HG03378 (cell line): ENCODE measurements around the gene GALM.
A peak's percentile ranks its signal among the peaks of the same experiment; 100 is the strongest.

ENCODE experiments used
- ATAC-seq: cut with Tn5 transposase; IDR thresholded peaks from one replicate; pipeline ENCODE4 v1.9.1; 2021; ENCODE audit warnings: mild to moderate bottlenecking, moderate library complexity; ENCODE audit not compliant: unreplicated experiment

GALM gene

GRCh38 chr2:38649176-38649728 lies 16.7 kb upstream of the GALM start:
- ATAC-seq = no peak

DNA sequence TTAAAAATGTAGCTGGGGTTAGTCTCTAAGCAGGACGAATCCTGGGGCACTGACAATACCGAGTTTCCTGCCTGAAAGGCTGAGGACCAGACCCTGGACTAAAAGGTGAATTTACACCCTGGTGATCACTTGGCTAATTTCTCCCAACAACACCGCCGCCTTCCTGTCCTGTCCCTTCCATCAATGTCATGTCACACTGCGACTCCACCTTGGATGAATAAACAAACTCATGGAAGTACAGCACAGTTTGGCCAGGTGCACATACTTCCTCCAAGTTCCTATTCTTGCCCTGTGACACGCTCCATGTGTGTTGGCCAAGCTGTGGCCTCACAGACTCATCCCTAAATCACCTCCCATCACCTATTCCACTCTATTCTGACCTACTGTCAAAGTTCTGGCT lies 15.9 kb upstream of the GALM start:
- ATAC-seq = no peak

- no peak for ATAC-seq
These were observed 15.2 kb upstream of the GALM start for GRCh38 chr2:38650717-38651116.

GRCh38 chr2:38652431-38653273 lies 13.3 kb upstream of the GALM start:
- no peak for ATAC-seq

DNA sequence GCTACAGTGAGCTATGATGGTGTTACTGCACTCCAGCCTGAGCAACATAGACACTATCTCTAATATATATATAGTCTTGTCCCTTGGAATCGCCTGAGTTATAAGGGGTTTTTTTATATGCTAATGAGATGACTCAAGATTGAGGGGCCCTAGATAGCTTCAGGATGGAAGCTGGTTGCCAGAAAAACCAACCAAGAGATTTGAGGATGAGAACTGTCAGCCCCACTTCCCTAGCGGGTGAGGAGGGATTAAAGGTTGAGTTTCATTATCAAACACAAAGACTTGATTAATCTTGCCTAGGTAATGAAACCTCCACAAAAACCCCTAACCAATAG lies 12.6 kb upstream of the GALM start:
- peak; percentile 18 for ATAC-seq

DNA sequence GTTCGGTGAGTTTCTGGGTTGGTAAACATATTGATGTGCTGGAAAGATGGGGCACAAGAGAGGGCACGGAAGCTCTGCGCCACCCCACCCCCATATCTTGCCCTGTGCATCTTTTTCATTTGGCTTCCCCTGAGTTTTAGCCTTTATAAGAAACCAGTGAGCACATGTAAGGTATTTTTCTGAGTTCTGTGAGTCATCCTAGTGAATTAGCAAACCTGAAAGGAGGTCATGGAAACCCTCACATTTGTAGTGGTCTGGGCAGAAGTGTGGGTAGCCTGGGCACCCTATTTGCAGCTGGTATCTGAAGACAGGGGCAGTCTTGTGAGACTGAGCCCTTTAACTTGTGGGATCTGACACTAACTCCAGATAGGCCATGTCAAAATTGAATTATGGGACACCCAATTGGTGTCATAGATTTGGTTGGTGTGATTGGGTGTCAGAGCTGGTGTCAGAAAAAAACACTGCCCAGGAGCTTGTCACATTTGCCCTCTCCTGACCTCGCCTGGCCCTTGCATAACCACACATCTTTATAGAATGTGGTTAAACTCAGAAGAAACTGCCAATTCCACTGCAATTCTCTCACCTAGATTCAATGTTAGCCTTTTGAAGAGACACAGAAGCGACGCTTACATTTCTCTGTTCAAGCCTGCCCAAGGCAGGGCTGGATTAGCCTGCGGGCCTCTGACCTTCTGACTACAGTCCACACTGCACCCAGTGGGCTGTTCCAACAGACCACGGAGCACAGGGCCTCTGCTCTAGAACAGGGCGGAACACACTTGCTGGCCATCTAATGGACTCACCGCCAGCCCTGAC lies 12.0 kb upstream of the GALM start:
- peak; percentile 65 for ATAC-seq

GRCh38 chr2:38654528-38655381 lies 11.2 kb upstream of the GALM start:
- ATAC-seq = no peak

DNA sequence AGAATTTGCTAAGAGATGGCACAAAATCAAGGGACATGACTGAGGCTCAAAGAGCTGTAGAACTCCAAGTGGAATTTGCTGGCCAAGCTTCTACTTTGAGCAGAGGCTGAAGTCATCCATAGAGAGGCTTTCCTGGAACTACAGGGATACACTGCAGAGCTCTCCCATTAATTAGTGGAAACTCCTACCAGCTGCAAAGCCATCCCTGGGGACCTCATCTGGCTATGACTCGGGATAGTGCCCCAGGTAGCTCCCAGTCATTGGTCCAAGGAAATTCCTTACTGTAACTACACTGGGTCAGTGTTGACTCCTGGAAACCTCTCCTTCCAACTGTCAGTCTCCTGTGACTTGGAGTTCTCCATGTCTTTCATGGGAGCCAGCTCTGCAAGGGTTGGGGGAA lies 10.5 kb upstream of the GALM start:
- no peak for ATAC-seq

DNA sequence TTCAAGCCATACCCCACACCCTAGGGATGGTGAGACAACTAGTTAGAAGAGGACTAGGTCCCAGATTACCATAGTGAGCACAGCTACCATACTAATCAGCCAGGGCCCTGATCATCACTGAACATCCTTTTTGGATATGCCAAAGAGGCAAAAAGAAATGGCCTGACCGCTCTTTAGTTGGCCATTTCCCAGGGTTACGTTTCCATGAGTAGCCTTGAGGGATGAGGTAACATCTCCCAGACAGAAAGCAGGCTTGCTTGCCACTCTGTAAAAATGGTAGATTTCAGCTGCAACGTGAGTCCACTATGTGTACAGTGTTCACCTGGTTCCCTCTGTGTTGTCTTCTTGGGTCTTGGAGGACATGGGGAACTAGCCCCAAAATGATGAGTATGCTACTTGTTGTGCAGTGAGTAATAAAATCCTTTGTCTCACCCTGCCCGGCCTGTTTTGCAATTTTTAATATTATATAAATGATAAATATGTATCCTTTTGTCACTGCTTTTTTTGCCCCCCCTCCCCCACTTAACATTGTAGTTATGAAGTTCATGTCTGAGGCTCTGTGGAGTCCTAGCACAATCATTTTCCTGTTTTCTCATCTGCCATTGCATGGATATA lies 8.9 kb upstream of the GALM start:
- ATAC-seq = no peak

GRCh38 chr2:38658613-38659012 lies 7.3 kb upstream of the GALM start:
- no peak for ATAC-seq

GRCh38 chr2:38659115-38659514 lies 6.8 kb upstream of the GALM start:
- no peak for ATAC-seq

- no peak for ATAC-seq
These were observed 5.6 kb upstream of the GALM start for GRCh38 chr2:38660282-38660681.

DNA sequence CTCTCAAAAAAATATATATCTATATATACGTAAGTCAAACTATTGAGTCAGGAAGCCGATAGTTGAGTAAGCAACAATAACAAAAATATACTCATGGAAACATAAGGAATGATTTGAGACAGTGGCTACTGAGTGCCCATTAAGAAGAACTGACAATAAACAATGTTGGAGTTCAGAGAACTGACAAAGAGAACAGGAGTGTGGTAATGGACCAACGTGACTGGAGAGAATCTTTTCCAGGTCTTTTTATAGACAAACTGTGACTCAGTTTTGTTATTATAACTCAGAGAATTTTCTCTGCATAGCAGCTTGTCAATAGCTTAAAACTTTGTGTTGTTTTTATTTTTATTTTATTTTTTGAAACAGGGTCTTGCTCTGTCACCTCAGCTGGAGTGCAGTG lies 4.6 kb upstream of the GALM start:
- no peak for ATAC-seq

DNA sequence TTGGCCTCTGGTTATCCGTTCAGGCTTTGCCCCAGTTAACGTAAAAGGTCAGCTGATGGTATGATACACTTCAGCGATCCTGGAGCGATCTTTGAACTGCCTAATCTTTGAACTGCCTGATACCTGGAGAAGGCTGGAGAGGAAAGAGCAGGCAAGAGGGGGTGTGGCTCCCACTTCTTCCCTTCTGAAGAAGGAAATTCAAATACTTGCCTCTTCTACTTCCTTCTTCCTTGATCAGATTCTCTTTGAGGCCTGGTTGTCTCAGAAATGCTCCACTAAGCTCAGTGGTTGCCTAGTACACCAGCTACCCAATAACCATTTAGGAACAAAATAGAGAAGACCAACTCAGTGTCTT lies 619 bp downstream of the GALM start:
- peak; percentile 25 for ATAC-seq

- no peak for ATAC-seq
These were observed 2.2 kb downstream of the GALM start for GRCh38 chr2:38668092-38668491.

DNA sequence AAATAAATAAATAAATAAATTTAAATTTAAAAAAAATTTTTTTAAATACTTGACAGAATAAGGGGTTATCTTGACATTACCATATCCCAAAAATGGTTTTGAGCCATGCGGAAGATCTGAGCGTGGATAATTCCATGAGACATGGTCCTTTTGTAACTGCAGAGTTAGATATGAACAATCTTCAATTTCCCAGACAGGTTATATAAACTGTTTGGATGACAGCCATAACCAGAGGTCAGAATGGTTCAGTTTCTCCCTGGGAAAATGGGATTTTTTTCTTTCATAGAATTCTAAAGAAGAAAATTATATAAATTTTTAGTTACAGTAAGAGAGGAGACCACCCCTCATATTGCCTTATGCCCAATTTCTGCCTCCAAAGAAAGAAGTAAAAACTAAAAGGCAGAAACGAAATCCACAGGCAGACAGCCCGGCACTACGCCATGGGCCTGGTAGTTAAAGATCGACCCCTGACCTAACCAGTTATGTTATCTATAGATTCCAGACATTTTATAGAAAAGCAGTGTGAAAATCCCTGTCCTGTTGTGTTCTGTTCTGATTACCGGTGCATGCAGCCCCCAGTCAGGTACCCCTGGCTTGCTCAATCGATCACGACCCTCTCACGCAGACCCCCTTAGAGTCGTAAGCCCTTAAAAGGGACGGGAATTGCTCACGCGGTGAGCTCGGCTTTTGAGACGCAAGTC lies 3.0 kb downstream of the GALM start:
- no peak for ATAC-seq

DNA sequence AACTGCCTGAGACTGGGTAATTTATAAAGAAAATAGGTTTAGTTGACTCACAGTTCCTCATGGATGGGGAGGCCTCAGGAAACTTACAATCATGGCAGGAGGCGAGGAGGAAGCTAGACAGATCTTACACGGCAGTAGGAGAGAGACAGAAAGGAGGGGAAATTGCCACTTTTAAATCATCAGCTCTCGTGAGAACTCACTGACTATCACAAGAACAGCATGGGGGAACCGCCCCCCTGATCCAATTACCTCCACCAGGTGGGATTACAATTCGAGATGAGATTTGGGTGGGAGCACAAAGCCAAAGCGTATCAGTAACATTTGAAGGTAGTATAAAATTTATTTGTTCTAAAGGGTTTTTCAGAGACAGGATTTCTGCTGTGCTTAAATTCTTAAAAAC lies 5.4 kb downstream of the GALM start:
- no peak for ATAC-seq

DNA sequence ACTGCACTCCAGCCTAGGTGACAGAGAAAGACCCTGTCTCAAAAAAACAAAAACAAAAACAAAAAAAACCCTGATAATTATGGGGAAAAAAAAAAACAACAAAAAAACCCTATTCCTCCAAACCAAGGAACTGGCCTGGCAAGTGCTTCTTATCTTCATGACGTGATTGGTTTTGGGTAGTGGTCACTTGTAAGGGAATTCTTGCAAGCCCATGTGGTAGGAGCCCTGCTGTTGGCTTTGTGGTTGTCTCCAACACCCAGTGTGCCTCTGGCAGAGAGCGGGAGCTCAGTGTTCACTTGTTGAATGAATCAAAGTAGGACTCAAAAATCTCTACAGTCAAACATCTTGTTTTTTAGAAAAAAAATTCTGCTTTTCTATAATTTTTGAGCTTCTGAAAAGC lies 6.0 kb downstream of the GALM start:
- no peak for ATAC-seq

DNA sequence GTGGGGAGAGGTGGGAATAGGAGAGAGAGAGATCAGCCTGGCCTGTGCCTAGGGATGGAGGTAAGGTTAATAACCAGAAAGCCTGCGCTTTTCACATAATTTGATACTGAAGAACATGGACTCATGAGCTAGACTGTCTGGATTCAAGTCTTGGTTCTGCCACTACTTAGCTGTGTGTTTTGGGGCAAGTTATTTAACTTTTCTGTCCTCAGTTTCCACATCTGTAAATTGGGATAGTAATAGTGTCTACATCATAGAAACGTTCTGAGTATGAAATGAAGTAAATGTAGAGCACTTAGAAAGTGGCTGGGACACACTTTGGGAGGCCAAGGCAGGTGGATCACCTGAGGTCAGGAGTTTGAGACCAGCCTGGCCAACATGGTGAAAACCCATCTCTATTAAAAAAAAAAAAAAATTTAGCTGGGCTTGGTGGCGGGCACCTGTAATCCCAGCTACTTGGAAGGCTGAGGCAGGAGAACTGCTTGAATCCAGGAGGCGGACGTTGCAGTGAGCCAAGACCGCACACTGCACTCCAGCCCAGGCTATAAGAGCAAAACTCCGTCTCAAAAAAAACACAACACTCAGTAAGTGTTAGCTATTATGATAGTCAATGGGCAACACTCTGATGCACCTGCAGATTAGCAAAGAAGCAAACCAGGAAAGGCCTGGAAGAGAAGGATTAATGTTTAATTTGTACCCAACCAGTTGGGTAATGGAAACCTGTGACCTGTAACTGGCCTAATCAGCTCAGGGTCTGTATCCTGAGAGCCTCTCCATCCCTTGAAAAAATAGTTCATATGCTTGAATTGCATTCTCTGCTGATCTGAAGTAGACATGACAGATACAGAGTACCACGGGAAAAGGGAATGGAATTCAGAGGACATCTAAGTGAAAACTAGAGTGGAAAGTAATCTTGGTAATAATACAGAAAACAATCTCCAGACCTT lies 6.8 kb downstream of the GALM start:
- no peak for ATAC-seq
